ENCODE measurements around the gene UBA7. TPM values are rescaled to one million over a fixed set of nuclear protein-coding genes. Genes with fewer than 3 reads are reported as not detected.

The UBA7 gene
- total RNA-seq (2022; extraction: Qiagen RNA extraction), result 0.18 to 0.66 TPM (median 0.25 TPM) in 5 replicates

GRCh38 chr3:49813497-49814174 lies at the start of gene UBA7:
UBA7 (minus strand) TSS chr3:49813953; CDS start chr3:49813787, 166 bp downstream.

GRCh38 chr3:49856181-49857005 lies 42.6 kb upstream of the UBA7 start, which contains the start of gene TRAIP:
TRAIP (minus strand) TSS chr3:49856564; CDS start chr3:49856453, 111 bp downstream.

GRCh38 chr3:49802719-49803464 lies 10.9 kb downstream of the UBA7 start, which contains the start of gene INKA1:
INKA1 (plus strand) TSS chr3:49803261; CDS start chr3:49803393, 132 bp downstream.

GRCh38 chr3:49799761-49800160 lies 14.0 kb downstream of the UBA7 start, which contains the start of gene CDHR4:
CDHR4 (minus strand) TSS chr3:49799873; CDS start chr3:49799812, 61 bp downstream.

GRCh38 chr3:49786357-49787181 lies 27.2 kb downstream of the UBA7 start, which contains the start of gene IP6K1:
IP6K1 (minus strand) TSS chr3:49786542; CDS start chr3:49748040, 38,502 bp downstream.

Other genes starting within 250 kb of the UBA7 start
- gene APEH, start 139.6 kb downstream of the UBA7 start, total RNA-seq (2022; extraction: Qiagen RNA extraction), result 60.7 to 66.5 TPM (median 63.9 TPM) in 5 replicates
- gene MST1, start 124.5 kb downstream of the UBA7 start, total RNA-seq (2022; extraction: Qiagen RNA extraction), result 0.81 to 2.3 TPM (median 1.6 TPM) in 5 replicates
- gene RNF123, start 124.4 kb downstream of the UBA7 start, total RNA-seq (2022; extraction: Qiagen RNA extraction), result 9.4 to 15.5 TPM (median 13.9 TPM) in 5 replicates
- 0.58 to 1.8 TPM (median 0.82 TPM) in 5 replicates for gene AMIGO3, start 94.3 kb downstream of the UBA7 start, total RNA-seq (2022; extraction: Qiagen RNA extraction)
- 14.2 to 20.7 TPM (median 18.2 TPM) in 5 replicates for gene GMPPB, start 90.0 kb downstream of the UBA7 start, total RNA-seq (2022; extraction: Qiagen RNA extraction)
- gene IP6K1, start 27.4 kb downstream of the UBA7 start, total RNA-seq (2022; extraction: Qiagen RNA extraction), result 20.5 to 23.7 TPM (median 21.2 TPM) in 5 replicates
- 0.12 to 0.42 TPM (median 0.28 TPM) in 5 replicates for gene CDHR4, start 14.1 kb downstream of the UBA7 start, total RNA-seq (2022; extraction: Qiagen RNA extraction)
- gene INKA1, start 10.7 kb downstream of the UBA7 start, total RNA-seq (2022; extraction: Qiagen RNA extraction), result 1.9 to 2.8 TPM (median 2.3 TPM) in 5 replicates
- 10.6 to 12.9 TPM (median 12.8 TPM) in 5 replicates for gene TRAIP, start 42.6 kb upstream of the UBA7 start, total RNA-seq (2022; extraction: Qiagen RNA extraction)
- 0.17 to 0.30 TPM (median 0.23 TPM) in 5 replicates for gene CAMKV, start 56.0 kb upstream of the UBA7 start, total RNA-seq (2022; extraction: Qiagen RNA extraction)
- 4.5 to 6.4 TPM (median 6.1 TPM) in 5 replicates for gene MST1R, start 89.9 kb upstream of the UBA7 start, total RNA-seq (2022; extraction: Qiagen RNA extraction)
- gene MON1A, start 115.9 kb upstream of the UBA7 start, total RNA-seq (2022; extraction: Qiagen RNA extraction), result 5.6 to 9.0 TPM (median 8.0 TPM) in 5 replicates
- gene RBM6, start 126.2 kb upstream of the UBA7 start, total RNA-seq (2022; extraction: Qiagen RNA extraction), result 22.2 to 25.2 TPM (median 23.7 TPM) in 5 replicates

Measured in A549 treated with AZD2906 at 1 μM for 4 hours (cell line).